DOHH2 (cell line): ENCODE data around the gene CLEC9A.

Experiments
- H3F3A ChIP-seq: fragments of 200-600 bp; sonication (generic), shearing (Covaris generic); 2 replicates; pipeline ENCODE4 v1.6.0; 2016; ENCODE audit warnings: antibody characterized with exemption, mild to moderate bottlenecking; ENCODE audit not compliant: control insufficient read depth, insufficient read depth
- H3K27ac ChIP-seq: fragments of 200-600 bp; sonication (generic); 2 replicates; pipeline ENCODE4 v1.5.1; 2014; ENCODE audit warnings: low read depth, mild to moderate bottlenecking, low read length, moderate library complexity
- H3K27me3 ChIP-seq: fragments of 200-600 bp; sonication (generic); 2 replicates; pipeline ENCODE4 v1.6.1; 2014; ENCODE audit warnings: mild to moderate bottlenecking, low read length, mixed read lengths; ENCODE audit not compliant: control insufficient read depth
- H3K36me3 ChIP-seq: fragments of 200-600 bp; sonication (generic); 2 replicates; pipeline ENCODE4 v1.6.1; 2014; ENCODE audit warnings: mild to moderate bottlenecking, low read length, moderate library complexity, mixed read lengths; ENCODE audit not compliant: control insufficient read depth
- H3K4me1 ChIP-seq: fragments of 200-600 bp; sonication (generic); 2 replicates; pipeline ENCODE4 v1.6.1; 2014; ENCODE audit warnings: mild to moderate bottlenecking, low read length, mixed read lengths; ENCODE audit not compliant: control insufficient read depth
- H3K4me2 ChIP-seq: fragments of 200-600 bp; sonication (generic); 2 replicates; pipeline ENCODE4 v1.6.0; 2014; ENCODE audit warnings: mild to moderate bottlenecking, low read length, moderate library complexity
- H3K4me3 ChIP-seq: fragments of 200-600 bp; sonication (generic); 2 replicates; pipeline ENCODE4 v1.5.1; 2014; ENCODE audit warnings: mild to moderate bottlenecking, low read length, mixed read lengths
- H3K79me2 ChIP-seq: fragments of 200-600 bp; sonication (generic); 2 replicates; pipeline ENCODE4 v1.6.1; 2014; ENCODE audit warnings: mild to moderate bottlenecking, low read length, mixed read lengths; ENCODE audit not compliant: control insufficient read depth
- H3K9me2 ChIP-seq: fragments of 200-600 bp; sonication (generic); replicated peaks from 2 replicates; pipeline ENCODE4 v1.6.1; 2014; ENCODE audit warnings: mild to moderate bottlenecking, low read length, mixed read lengths; ENCODE audit not compliant: control insufficient read depth
- H3K9me3 ChIP-seq: fragments of 200-600 bp; sonication (generic); 2 replicates; pipeline ENCODE4 v1.6.1; 2014; ENCODE audit warnings: antibody characterized with exemption, low read length, mixed read lengths; ENCODE audit not compliant: control insufficient read depth, insufficient read depth
- H4K20me1 ChIP-seq: fragments of 200-600 bp; sonication (generic); 2 replicates; pipeline ENCODE4 v1.6.0; 2014; ENCODE audit warnings: low read depth, mild to moderate bottlenecking, antibody characterized with exemption, low read length, moderate library complexity; ENCODE audit not compliant: control insufficient read depth, insufficient read depth
- CTCF ChIP-seq: fragments of 200-600 bp; sonication (generic); IDR thresholded peaks from one replicate; pipeline ENCODE4 v1.5.1; 2014; ENCODE audit warnings: antibody characterized with exemption, mild to moderate bottlenecking, low read depth, low read length; ENCODE audit not compliant: poor library complexity, severe bottlenecking
- EZH2phosphoT487 ChIP-seq: fragments of 200-600 bp; sonication (generic); IDR thresholded peaks from 2 replicates; pipeline ENCODE4 v1.6.1; 2017; ENCODE audit warnings: borderline replicate concordance, mild to moderate bottlenecking, antibody characterized with exemption, low read length, moderate library complexity, mixed read lengths

Gene CLEC9A

GRCh38 chr12:10030446-10030845 is at the start of gene CLEC9A:
Gene CLEC9A (plus strand): TSS chr12:10030682. CDS start chr12:10052688, 22,006 bp downstream.
- Histone ChIP-seq H3F3A (no peaks in the 10 kb centered on the region), H3K4me2 (no peak within 1 kb of the TSS), H3K4me1 (no peaks in the 10 kb centered on the region), H3K79me2 (no peaks in the 10 kb centered on the region), H3K27me3 (no peaks in the 10 kb centered on the region), H3K9me2 (no peaks in the 10 kb centered on the region), H3K9me3 (no peaks in the 10 kb centered on the region), H3K36me3 (no peaks in the 10 kb centered on the region), H4K20me1 (no peaks in the 10 kb centered on the region), H3K4me3 (no peak within 1 kb of the TSS), H3K27ac (no peak within 1 kb of the TSS)
- TF ChIP-seq EZH2phosphoT487 (no peak), CTCF (no peak)

- peaks cover 11% of the 10 kb centered on the region; the same call in 1 of the 2 replicates for H3K27me3 ChIP-seq
- H3K79me2 ChIP-seq: no peaks in the 10 kb centered on the region
- no peaks in the 10 kb centered on the region for H3F3A ChIP-seq
- no peaks in the 10 kb centered on the region for H3K36me3 ChIP-seq
- H3K4me2 ChIP-seq: no peak overlapping the region
- TF ChIP-seq CTCF (no peak), EZH2phosphoT487 (no peak)
- H3K4me1 ChIP-seq: peaks cover 11% of the 10 kb centered on the region
- H3K9me3 ChIP-seq: no peaks in the 10 kb centered on the region
- H3K4me3 ChIP-seq: no peak overlapping the region
- no peaks in the 10 kb centered on the region for H3K9me2 ChIP-seq
- no peak overlapping the region for H3K27ac ChIP-seq
- no peaks in the 10 kb centered on the region for H4K20me1 ChIP-seq
Measured at GRCh38 chr12:9991876-9992275, 38.6 kb upstream of the CLEC9A start.

GRCh38 chr12:9992296-9992695 is 38.2 kb upstream of the CLEC9A start:
- peaks cover 12% of the 10 kb centered on the region; the same call in 1 of the 2 replicates for H3K27me3 ChIP-seq
- peak overlapping the region; percentile 29 for H3K4me2 ChIP-seq
- H3F3A ChIP-seq: no peaks in the 10 kb centered on the region
- no peaks in the 10 kb centered on the region for H3K36me3 ChIP-seq
- H3K27ac ChIP-seq: no peak overlapping the region
- no peak for TF ChIP-seq EZH2phosphoT487
- H4K20me1 ChIP-seq: no peaks in the 10 kb centered on the region
- H3K9me3 ChIP-seq: no peaks in the 10 kb centered on the region
- no peaks in the 10 kb centered on the region for H3K9me2 ChIP-seq
- no peaks in the 10 kb centered on the region for H3K79me2 ChIP-seq
- H3K4me3 ChIP-seq: no peak overlapping the region
- peaks cover 11% of the 10 kb centered on the region for H3K4me1 ChIP-seq

GRCh38 chr12:9999016-9999415 is 31.5 kb upstream of the CLEC9A start, which contains the start of gene CLEC1B:
Gene CLEC1B (minus strand): TSS chr12:9999121. CDS start chr12:9999100, 21 bp downstream.
- H3K36me3 ChIP-seq: no peaks in the 10 kb centered on the region

More at GRCh38 chr12:9999016-9999415, 31.5 kb upstream of the CLEC9A start, which contains the start of gene CLEC1B:
- TF ChIP-seq CTCF (no peak), EZH2phosphoT487 (no peak)
- H3K9me2 ChIP-seq: no peaks in the 10 kb centered on the region
- H3K4me2 ChIP-seq: no peak within 1 kb of the TSS
- no peaks in the 10 kb centered on the region for H4K20me1 ChIP-seq
- H3K79me2 ChIP-seq: no peaks in the 10 kb centered on the region
- no peaks in the 10 kb centered on the region for H3K4me1 ChIP-seq
- H3F3A ChIP-seq: no peaks in the 10 kb centered on the region
- H3K27ac ChIP-seq: no peak within 1 kb of the TSS
- peaks cover 22% of the 10 kb centered on the region; the same call in 1 of the 2 replicates for H3K27me3 ChIP-seq
- no peak within 1 kb of the TSS for H3K4me3 ChIP-seq
- no peaks in the 10 kb centered on the region for H3K9me3 ChIP-seq
